Ovary (tissue), 9 donors: ENCODE results near the gene TBR1. TPM values are rescaled to one million over a fixed set of nuclear protein-coding genes. Genes with fewer than 3 reads are reported as not detected.

ENCODE experiments used
- DNase-seq, 5 donors: peaks; one replicate each; pipeline ENCODE4 v3.0.0-alpha.2; 2019 to 2020
- H3K27ac ChIP-seq, 2 donors: fragments of 200-600 bp; one replicate each; pipeline versions ENCODE4 v1.5.1 to v1.8.0; 2019 to 2022
- H3K27me3 ChIP-seq: fragments of 200-600 bp; one replicate; pipeline ENCODE4 v1.8.0; 2022
- H3K36me3 ChIP-seq: fragments of 200-600 bp; sonication (generic); one replicate; pipeline ENCODE4 v1.5.1; 2019
- H3K4me1 ChIP-seq: one replicate; pipeline ENCODE4 v1.8.1; 2013; ENCODE audit warnings: mild to moderate bottlenecking, moderate library complexity; ENCODE audit not compliant: insufficient read depth
- H3K4me3 ChIP-seq: fragments of 200-600 bp; sonication (generic); one replicate; pipeline ENCODE4 v1.5.1; 2017
- H3K9me3 ChIP-seq, 2 donors: fragments of 200-600 bp in 1 of 2; sonication (generic) in 1 of 2; one replicate each; pipeline versions ENCODE4 v1.5.1 to v1.8.1; 2013 to 2019; ENCODE audit warnings: mild to moderate bottlenecking in 1 of 2, moderate library complexity in 1 of 2
- CTCF ChIP-seq, 3 donors: fragments of 450-650 bp in 2 of 3; fragments of 200-600 bp in 1 of 3; IDR thresholded peaks; one replicate each; pipeline versions ENCODE4 v1.5.1 to v1.8.0; 2016 to 2022; ENCODE audit warnings: antibody characterized with exemption in 3 of 3, mild to moderate bottlenecking in 1 of 3
- EP300 ChIP-seq: sonication (generic); formaldehyde crosslinking; IDR thresholded peaks from one replicate; pipeline ENCODE4 v1.6.1; 2017; ENCODE audit warnings: antibody characterized with exemption
- POLR2A ChIP-seq: fragments of 450-650 bp; IDR thresholded peaks from one replicate; pipeline ENCODE4 v1.6.1; 2017; ENCODE audit warnings: antibody characterized with exemption, mild to moderate bottlenecking, moderate library complexity
- WGBS, 3 donors: extraction: QIAGEN DNeasy Blood & Tissue Kit in 1 of 3; methylation state at CpG; one replicate each; pipeline versions ENCODE4 v1.1.5 to v1.1.7; 2013 to 2017; 5-methylcytosine and 5-hydroxymethylcytosine counted together
- intact Hi-C, 4 donors: fragments of 100-400 bp; cut with DNase I; formaldehyde crosslinking; loops; one replicate each; pipeline versions ENCODE4 v1.11.0 to v1.15.1; 2022 to 2023
- polyA plus RNA-seq, 2 donors: library from polyadenylated mRNA; stranded (reverse); fragments of 200-250 nt in 1 of 2; fragments of 350-450 nt in 1 of 2; fragmentation: Illumina TruSeq in 1 of 2; extraction: RNeasy Lipid Tissue Mini Kit (QIAGEN cat#74804) in 1 of 2; gene quantifications; one replicate each; pipeline ENCODE4 v1.2.3, GENCODE V29; 2013 to 2014
- total RNA-seq, 7 donors: library from RNA; depleted of rRNA in 2 of 7; stranded (reverse); fragments of >200 nt in 2 of 7; fragmentation: NEBNext Ultra II Directional in 3 of 7; extraction: Animal tissue kit (Norgen Biotek cat#: 25700) in 3 of 7; gene quantifications; one replicate each; pipeline versions ENCODE4 v1.1.0 to v1.2.4, GENCODE V29; 2016 to 2023
- donor health status: DM: no; HTN: no; CAD: no; lungs with moderate emphysema.
- donor health status: DM: no; HTN: no; CAD: no.
- donor health status: Bipolar disorder and iron deficiency.
- donor health status: DM: yes; HTN: yes; CAD: no.
- donor health status: DM: no; HTN: no; CAD: no.
- donor health status: DM: yes; HTN: yes; CAD: no.

The TBR1 gene
- total and polyA plus RNA-seq, 9 donors = not detected

- TF ChIP-seq EP300 (no peak), POLR2A (no peak), CTCF (IDR thresholded peaks at IDR 0.05) (no peak)
- peaks cover 2% of the 10 kb centered on the region for H3K4me1 ChIP-seq
- H3K36me3 ChIP-seq = no peaks in the 10 kb centered on the region
- 47 to 56% (median 49%) methylated on average over 2 of the region's 2 CpGs for WGBS, 3 donors
- peaks cover 0 to 4% of the 10 kb centered on the region in 2 donors for H3K9me3 ChIP-seq
- H3K27me3 ChIP-seq = peaks cover 5% of the 10 kb centered on the region
- intact Hi-C loops = no loop called here
- H3K27ac ChIP-seq = no peak overlapping the region
- no peak overlapping the region for H3K4me3 ChIP-seq
- no peak for DNase-seq
These were observed 14.3 kb downstream of the TBR1 start for GRCh38 chr2:161430386-161430785.

- H3K9me3 ChIP-seq = peaks cover 0 to 5% of the 10 kb centered on the region in 2 donors
- no peak for TF ChIP-seq POLR2A
- TF ChIP-seq CTCF (IDR thresholded peaks at IDR 0.05) = no peak
- no peak for TF ChIP-seq EP300
- intact Hi-C loops = no loop called here
- WGBS, 3 donors = 78 to 84% (median 83%) methylated on average over 3 of the region's 3 CpGs
- no peaks in the 10 kb centered on the region for H3K36me3 ChIP-seq
- no peak overlapping the region for H3K4me3 ChIP-seq
- H3K27me3 ChIP-seq = no peaks in the 10 kb centered on the region
- peaks cover 2% of the 10 kb centered on the region for H3K4me1 ChIP-seq
- no peak for DNase-seq
- no peak overlapping the region for H3K27ac ChIP-seq
These were observed 16.0 kb downstream of the TBR1 start for GRCh38 chr2:161432107-161432506.

- 27 to 45% (median 29%) methylated on average over 1 of the region's 1 CpG for WGBS, 3 donors
- H3K4me3 ChIP-seq = no peak overlapping the region
- H3K9me3 ChIP-seq = peaks cover 0 to 5% of the 10 kb centered on the region in 2 donors
- DNase-seq = no peak
- no peak overlapping the region for H3K27ac ChIP-seq
- H3K27me3 ChIP-seq = no peaks in the 10 kb centered on the region
- H3K36me3 ChIP-seq = no peaks in the 10 kb centered on the region
- intact Hi-C loops = no loop called here
- TF ChIP-seq EP300 (no peak), POLR2A (no peak), CTCF (IDR thresholded peaks at IDR 0.05) (no peak)
- no peaks in the 10 kb centered on the region for H3K4me1 ChIP-seq
These were observed 18.0 kb downstream of the TBR1 start for GRCh38 chr2:161434118-161434517.

GRCh38 chr2:161436411-161436810 is 20.3 kb downstream of the TBR1 start:
- TF ChIP-seq EP300 = no peak
- TF ChIP-seq POLR2A = no peak
- TF ChIP-seq CTCF (IDR thresholded peaks at IDR 0.05) = no peak
- 79 to 86% (median 81%) methylated on average over 3 of the region's 3 CpGs for WGBS, 3 donors
- H3K4me1 ChIP-seq = no peaks in the 10 kb centered on the region

More at GRCh38 chr2:161436411-161436810, 20.3 kb downstream of the TBR1 start:
- DNase-seq = no peak
- no peaks in the 10 kb centered on the region for H3K27me3 ChIP-seq
- peaks cover 0 to 5% of the 10 kb centered on the region in 2 donors for H3K9me3 ChIP-seq
- H3K27ac ChIP-seq = no peak overlapping the region
- no peaks in the 10 kb centered on the region for H3K36me3 ChIP-seq
- no peak overlapping the region for H3K4me3 ChIP-seq
- intact Hi-C loops = no loop called here
